Measurements from ENCODE around the gene LCOR. TPM values are rescaled to one million over a fixed set of nuclear protein-coding genes. Genes with fewer than 3 reads are reported as not detected.

Gene LCOR
- total RNA-seq, 2 donors from 2014 or later: 20.2 to 21.3 TPM

DNA sequence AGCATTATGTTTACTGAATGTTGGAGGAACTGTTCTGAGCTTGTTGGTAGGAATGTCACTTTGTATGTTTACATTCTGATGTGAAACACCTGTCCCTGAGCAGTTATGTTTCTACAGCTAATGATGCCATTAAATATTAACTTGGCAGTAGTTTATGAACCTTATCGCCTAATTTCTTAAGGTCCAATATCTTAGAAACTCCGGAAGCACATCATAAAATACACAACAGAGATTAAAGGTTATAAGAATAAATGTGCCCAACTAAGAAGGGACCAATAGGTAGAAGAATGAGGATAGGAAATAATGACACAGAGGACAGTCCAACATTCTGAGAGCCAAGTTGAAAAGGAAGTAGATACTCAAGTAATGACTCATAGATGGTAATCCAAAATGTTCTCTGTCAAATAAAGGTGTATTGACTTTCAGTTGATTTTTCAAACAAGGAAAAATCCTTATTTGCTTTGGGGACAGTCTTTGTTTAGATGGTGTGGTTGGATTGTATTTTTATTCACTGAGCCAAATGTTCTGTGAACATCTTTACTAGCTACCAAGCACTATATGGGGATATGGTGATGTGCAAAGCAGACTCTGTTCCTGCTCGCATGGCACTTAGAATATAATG lies 31.9 kb downstream of the LCOR start:
- intact Hi-C loops (cut with DNase I): no loop called here
- ATAC-seq: peak in 1 of 2 donors; percentile 50

DNA sequence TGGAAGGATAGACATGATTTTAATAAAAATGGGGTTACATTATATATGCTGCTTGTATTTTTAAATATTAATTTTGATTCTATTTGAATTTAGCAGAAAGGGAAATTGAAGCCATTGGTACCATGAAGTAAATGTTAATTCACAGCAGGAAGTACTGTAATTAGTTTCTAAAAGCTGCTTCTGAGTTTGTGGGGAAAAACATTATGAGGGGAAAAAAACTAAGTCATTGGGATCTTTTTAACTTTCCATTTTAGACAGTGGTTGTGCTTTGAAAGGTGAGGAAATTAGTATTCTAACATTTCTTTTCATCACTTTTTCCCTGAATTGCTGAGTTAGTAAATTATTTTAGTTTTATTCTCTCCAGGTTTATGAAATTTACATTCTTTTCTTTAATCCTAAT lies 41.0 kb downstream of the LCOR start:
- no peak for ATAC-seq
- intact Hi-C loops (cut with DNase I): no loop called here
- no peak for DNase-seq

More for the DNA sequence above, 31.9 kb downstream of the LCOR start:
- no peak for DNase-seq

- ATAC-seq (no peak), DNase-seq (no peak)
- intact Hi-C loops (cut with DNase I): no loop called here
Observed at GRCh38 chr10:96873756-96874467, 41.8 kb downstream of the LCOR start.

DNA sequence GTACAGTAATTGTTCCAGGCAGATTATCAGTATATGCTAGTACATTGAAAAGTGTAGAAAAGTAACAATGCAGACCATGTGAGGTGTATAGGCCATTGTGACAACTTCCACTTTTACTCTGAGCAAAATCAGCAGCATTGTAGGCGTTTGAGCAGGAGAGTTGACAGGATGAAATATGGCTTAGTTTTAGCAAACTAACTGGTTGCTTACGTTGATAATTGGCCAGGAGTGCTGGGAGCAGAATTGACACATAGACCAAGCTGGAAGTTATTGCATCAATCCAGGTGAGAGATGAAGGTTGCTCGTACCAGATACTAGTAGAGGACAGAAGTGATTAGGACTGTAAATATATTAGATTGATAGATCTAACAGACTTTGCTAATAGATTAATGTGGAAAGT lies 46.0 kb downstream of the LCOR start:
- intact Hi-C loops (cut with DNase I): no loop called here
- DNase-seq: no peak
- ATAC-seq: no peak

- intact Hi-C loops (cut with DNase I): no loop called here
- ATAC-seq: no peak
- DNase-seq: no peak
Observed at GRCh38 chr10:96880575-96880974, 48.5 kb downstream of the LCOR start.

DNA sequence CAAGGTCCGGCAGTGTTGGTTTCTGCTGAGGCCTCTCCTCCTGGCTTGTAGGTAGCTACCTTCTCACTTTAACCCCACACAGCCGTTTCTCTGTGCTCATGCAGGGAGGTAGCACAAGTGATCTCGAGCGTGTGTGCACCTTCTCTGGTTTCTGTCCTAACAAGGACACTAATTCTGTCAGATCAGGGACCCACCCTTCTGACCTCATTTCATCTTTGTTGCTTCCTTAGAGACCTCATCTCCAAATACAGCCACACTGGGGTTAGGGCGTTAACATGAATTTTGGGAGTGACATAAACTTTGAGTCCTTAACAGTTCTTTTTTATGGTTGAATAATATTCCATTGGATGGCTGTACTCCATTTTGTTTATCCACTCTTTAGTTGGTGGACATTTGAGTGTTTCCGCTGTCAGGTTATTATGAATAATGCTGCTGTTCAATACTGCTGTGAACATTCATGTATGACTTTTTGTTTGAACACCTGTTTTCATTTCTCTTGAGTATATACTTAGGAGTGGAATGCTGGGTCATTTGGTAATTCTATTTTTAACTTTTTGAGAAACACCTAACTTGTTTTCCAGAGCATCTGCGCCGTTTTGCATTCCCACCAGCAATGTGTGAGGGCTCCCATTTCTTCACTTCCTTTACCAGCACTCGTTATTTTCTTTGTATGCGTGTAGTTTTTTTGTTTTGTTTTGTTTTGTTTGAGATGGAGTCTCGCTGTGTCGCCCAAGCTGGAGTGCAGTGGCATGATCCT lies 57.5 kb downstream of the LCOR start:
- no peak for DNase-seq
- no peak for ATAC-seq
- intact Hi-C loops (cut with DNase I): no loop called here

- intact Hi-C loops (cut with DNase I): no loop called here
- no peak for ATAC-seq
Observed at GRCh38 chr10:96890172-96890513, 58.0 kb downstream of the LCOR start.

DNA sequence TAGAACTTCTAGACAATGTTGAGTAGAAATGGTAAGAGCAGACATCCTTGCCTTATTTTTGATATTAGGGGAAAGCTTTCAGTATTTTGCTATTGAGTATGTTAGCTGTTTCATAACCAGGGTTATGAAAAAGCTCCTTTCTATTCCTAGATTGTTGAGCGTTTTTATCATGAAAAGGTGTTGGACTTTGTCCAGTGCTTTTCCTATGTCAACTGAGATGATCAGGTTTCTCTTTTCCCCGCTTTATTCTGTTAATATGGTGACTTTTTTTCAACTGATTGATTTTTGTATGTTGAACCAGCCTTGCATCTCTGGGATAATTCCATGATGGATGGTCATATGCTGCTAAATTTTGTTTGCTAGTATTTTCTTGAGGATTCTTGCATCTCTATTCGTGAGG lies 58.5 kb downstream of the LCOR start:
- ATAC-seq (no peak), DNase-seq (no peak)
- intact Hi-C loops (cut with DNase I): no loop called here

More at GRCh38 chr10:96890172-96890513, 58.0 kb downstream of the LCOR start:
- no peak for DNase-seq

GRCh38 chr10:96891840-96892239 lies 59.7 kb downstream of the LCOR start:
- no peak for ATAC-seq
- intact Hi-C loops (cut with DNase I): no loop called here

DNA sequence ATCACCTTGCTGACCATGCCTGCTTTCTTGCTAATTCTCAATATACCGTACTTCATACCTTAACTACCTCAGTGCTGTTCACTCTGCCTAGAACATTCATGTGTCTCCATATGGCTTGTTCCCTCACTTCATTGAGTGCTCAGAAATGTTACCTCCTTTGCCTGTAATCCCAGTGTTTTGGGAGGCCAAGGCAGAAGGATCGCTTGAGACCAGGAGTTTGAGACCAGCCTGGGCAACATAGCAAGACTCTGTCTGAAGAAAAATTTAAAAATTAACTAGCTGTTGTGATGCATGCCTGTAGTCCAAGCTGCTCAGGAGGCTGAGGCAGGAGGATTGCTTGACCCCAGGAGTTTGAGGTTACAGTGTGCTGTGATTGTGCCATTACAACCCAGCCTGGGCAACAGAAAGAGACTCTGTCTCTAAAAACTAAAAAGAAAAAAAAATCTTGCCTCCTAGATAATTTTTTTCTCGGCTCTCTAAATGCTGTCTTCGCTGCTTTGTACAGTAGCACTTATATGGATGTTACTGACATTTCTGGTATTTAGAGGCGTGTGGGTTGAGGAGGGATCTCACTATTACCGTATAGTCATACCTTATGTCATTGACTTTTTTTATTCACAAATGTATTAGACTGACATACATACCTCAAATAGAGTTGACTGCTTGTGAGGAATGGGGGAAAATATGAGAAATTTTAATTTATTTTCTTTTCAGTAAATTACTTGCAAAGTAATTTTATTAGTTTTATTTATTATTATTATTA lies 63.7 kb downstream of the LCOR start:
- DNase-seq (no peak), ATAC-seq (no peak)
- intact Hi-C loops (cut with DNase I): no loop called here

More at GRCh38 chr10:96891840-96892239, 59.7 kb downstream of the LCOR start:
- DNase-seq: no peak

GRCh38 chr10:96896884-96897589 lies 64.9 kb downstream of the LCOR start:
- intact Hi-C loops (cut with DNase I): no loop called here
- DNase-seq: no peak
- no peak for ATAC-seq

DNA sequence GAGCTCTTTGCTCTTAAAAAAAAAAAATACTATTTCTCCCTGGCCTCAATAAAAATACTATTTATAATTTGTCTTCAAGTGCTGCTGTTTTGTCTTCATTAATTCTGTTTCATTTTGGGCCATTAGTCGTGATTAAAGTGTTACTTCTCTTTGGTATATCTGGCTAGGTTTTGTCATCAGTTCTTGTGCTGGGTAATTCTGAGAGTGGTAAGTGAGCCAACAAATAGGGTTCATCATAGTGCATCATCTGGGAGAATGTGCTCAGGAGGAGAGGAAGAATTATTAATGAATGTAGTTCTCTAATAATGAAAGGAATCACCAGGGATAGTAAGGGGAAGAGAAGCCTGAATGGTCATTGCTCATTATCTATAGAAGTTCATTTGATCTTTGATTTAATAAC lies 70.0 kb downstream of the LCOR start:
- ATAC-seq: no peak
- intact Hi-C loops (cut with DNase I): no loop called here
- DNase-seq: no peak

DNA sequence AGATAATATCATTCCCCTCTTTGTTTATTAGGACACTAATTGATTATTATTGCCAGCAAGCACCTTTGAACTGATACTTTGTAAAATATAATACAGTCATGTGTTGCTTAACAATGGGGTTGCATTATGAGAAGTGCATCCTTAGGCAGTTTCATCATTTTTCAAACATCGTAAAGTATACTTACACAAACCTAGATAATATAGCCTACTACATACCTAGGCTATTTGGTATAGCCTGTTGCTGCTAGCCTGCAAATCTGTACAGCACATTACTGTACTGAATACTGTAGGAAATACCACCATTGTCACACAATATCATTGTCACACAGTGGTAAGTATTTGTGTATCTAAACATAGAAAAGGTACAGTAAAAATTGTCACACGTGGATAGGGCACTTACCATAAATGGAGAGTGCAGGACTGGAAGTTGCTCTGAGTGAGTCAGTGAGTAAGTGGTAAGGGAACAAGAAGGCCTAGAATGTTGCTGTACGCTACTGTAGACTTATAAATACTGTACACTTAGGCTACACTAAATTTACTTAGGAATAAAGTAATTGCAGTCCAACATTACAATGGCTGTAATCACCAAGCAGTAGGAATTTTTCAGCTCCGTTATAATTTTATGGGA lies 70.7 kb downstream of the LCOR start:
- intact Hi-C loops (cut with DNase I): no loop called here

DNA sequence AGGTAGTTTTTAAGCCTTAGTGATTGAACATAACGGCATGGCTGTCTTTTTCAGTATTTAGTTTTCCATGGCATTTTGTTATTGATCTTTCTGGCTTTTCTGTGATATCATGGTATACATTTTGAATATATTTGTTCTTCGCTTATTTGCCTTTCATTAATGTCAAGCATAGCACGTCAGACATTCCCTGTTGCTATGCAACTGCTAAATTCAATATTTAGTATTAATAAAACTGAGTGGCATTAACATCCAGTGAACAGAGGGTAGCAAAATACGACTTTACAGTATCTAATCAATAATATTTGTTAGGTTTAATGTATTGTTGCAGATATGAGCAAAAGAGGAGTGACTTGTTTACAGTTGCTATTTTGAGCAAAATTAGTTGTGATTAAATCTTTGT lies 72.5 kb downstream of the LCOR start:
- no peak for ATAC-seq
- intact Hi-C loops (cut with DNase I): no loop called here

More for the DNA sequence above, 70.7 kb downstream of the LCOR start:
- DNase-seq: no peak
- no peak for ATAC-seq

GRCh38 chr10:96906864-96907263 lies 74.8 kb downstream of the LCOR start:
- DNase-seq (no peak), ATAC-seq (no peak)
- intact Hi-C loops (cut with DNase I): no loop called here

More for the DNA sequence above, 72.5 kb downstream of the LCOR start:
- no peak for DNase-seq

- ATAC-seq (peak in 1 of 2 donors; percentile 29), DNase-seq (no peak)
- intact Hi-C loops (cut with DNase I): loop anchor here in 1 of 2 donors (10.0 kb wide), 1 partner anchor 114 kb away; no protein-coding TSS in a partner anchor
Observed at GRCh38 chr10:96910488-96911395, 78.6 kb downstream of the LCOR start.

DNA sequence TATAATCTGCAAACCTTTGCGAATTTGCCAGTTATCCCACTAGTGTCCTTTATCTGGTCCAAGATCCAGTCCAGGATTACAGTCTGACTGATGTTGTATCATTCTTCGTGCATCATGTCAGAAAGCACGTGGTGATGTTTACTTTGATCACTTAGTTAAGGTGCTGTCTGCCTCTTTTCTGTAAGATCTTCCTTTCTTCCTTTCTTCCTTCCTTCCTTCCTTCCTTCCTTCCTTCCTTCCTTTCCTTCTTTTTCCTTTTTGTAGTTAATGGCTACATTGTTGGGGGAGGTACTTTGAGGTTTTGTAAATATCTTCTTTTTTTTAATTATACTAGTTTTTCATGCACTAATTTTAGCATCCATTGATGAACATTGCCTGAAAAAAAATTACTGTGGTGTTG lies 80.3 kb downstream of the LCOR start:
- ATAC-seq (no peak), DNase-seq (no peak)
- intact Hi-C loops (cut with DNase I): loop anchor here in 1 of 2 donors (10.0 kb wide), 1 partner anchor 112 kb away; no protein-coding TSS in a partner anchor

Measured in left cardiac atrium (tissue), 4 donors.